ENCODE data around the gene ITPK1.

ITPK1 gene

GRCh38 chr14:93105362-93105761 is 10.4 kb downstream of the ITPK1 start:
- DNase-seq (ENCODE audit: low read depth) = no peak

GRCh38 chr14:93104961-93105360 is 10.8 kb downstream of the ITPK1 start:
- DNase-seq (ENCODE audit: low read depth) = no peak

- no peak for DNase-seq (ENCODE audit: low read depth)
These were observed 12.2 kb downstream of the ITPK1 start for GRCh38 chr14:93103392-93104080.

GRCh38 chr14:93102141-93102540 is 13.6 kb downstream of the ITPK1 start:
- no peak for DNase-seq (ENCODE audit: low read depth)

GRCh38 chr14:93101181-93101580 is 14.5 kb downstream of the ITPK1 start:
- no peak for DNase-seq (ENCODE audit: low read depth)

- no peak for DNase-seq (ENCODE audit: low read depth)
These were observed 15.2 kb downstream of the ITPK1 start for GRCh38 chr14:93100570-93100969.

GRCh38 chr14:93100100-93100499 is 15.6 kb downstream of the ITPK1 start:
- no peak for DNase-seq (ENCODE audit: low read depth)

- DNase-seq (ENCODE audit: low read depth) = no peak
These were observed 16.1 kb downstream of the ITPK1 start for GRCh38 chr14:93099643-93100042.

GRCh38 chr14:93099196-93099595 is 16.5 kb downstream of the ITPK1 start:
- DNase-seq (ENCODE audit: low read depth) = no peak

- no peak for DNase-seq (ENCODE audit: low read depth)
These were observed 18.9 kb downstream of the ITPK1 start for GRCh38 chr14:93096691-93097322.

- no peak for DNase-seq (ENCODE audit: low read depth)
These were observed 19.8 kb downstream of the ITPK1 start for GRCh38 chr14:93095742-93096510.

- DNase-seq (ENCODE audit: low read depth) = no peak
These were observed 21.4 kb downstream of the ITPK1 start for GRCh38 chr14:93094121-93094918.

- no peak for DNase-seq (ENCODE audit: low read depth)
These were observed 22.8 kb downstream of the ITPK1 start for GRCh38 chr14:93092606-93093556.

GRCh38 chr14:93091666-93092065 is 24.1 kb downstream of the ITPK1 start:
- DNase-seq (ENCODE audit: low read depth) = no peak

GRCh38 chr14:93090826-93091555 is 24.7 kb downstream of the ITPK1 start:
- no peak for DNase-seq (ENCODE audit: low read depth)

GRCh38 chr14:93089521-93090269 is 26.0 kb downstream of the ITPK1 start:
- no peak for DNase-seq (ENCODE audit: low read depth)

- no peak for DNase-seq (ENCODE audit: low read depth)
These were observed 29.2 kb downstream of the ITPK1 start for GRCh38 chr14:93086441-93087055.

- no peak for DNase-seq (ENCODE audit: low read depth)
These were observed 29.8 kb downstream of the ITPK1 start for GRCh38 chr14:93085911-93086310.
